ENCODE data around the gene UCP2.

UCP2 gene

GRCh38 chr11:73969091-73969490 is 13.6 kb downstream of the UCP2 start:
- Histone ChIP-seq H3K27me3 (ENCODE audit: insufficient read depth, low read depth) (no peaks in the 10 kb centered on the region), H3K9ac (no peak overlapping the region), H3K4me2 (no peak overlapping the region), H2AFZ (ENCODE audit: low read depth) (no peak overlapping the region), H3K79me2 (ENCODE audit: insufficient read depth, low read depth) (no peaks in the 10 kb centered on the region), H4K20me1 (ENCODE audit: insufficient read depth) (no peaks in the 10 kb centered on the region), H3K4me3 (IDR thresholded peaks at IDR 0.05; ENCODE audit: insufficient read depth, low read depth, low read length) (no peak overlapping the region), H3K4me1 (ENCODE audit: low read depth, poor library complexity, severe bottlenecking) (peaks cover 9% of the 10 kb centered on the region), H3K27ac (no peak overlapping the region), H3K36me3 (ENCODE audit: insufficient read depth) (no peaks in the 10 kb centered on the region)
- no peak for TF ChIP-seq CTCF (conservative IDR thresholded peaks at IDR 0.05; ENCODE audit: low read depth, low read length)

DNA sequence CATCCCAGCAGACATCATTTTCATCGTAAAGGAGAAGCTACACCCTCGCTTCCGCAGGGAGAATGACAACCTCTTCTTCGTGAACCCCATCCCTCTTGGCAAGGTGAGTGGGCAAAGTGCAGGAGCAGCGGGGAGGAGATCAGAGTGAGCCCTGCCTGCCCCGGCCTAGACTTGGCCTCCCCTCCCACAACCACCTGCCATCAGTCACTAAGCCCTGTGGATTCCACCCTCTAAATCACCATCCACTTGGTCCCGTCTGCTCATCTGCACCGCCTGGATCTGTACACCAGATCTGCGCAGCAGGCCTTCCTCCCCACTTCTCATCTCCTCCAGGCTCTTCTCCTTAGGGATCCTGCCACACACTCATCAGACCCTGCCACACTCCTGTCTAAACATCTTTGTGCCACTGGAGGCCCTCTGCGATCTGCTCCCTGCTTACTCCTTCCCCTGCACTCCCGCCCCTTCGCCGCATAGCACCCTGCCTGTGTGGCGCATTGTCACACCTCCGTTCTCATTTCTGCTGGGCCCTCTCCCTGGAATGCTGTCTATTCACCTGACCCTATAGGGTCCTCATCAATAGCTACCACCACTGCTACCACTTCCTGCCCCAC is 14.2 kb downstream of the UCP2 start:
- Histone ChIP-seq H3K27me3 (ENCODE audit: insufficient read depth, low read depth) (no peaks in the 10 kb centered on the region), H3K36me3 (ENCODE audit: insufficient read depth) (no peaks in the 10 kb centered on the region), H4K20me1 (ENCODE audit: insufficient read depth) (no peaks in the 10 kb centered on the region), H3K79me2 (ENCODE audit: insufficient read depth, low read depth) (no peaks in the 10 kb centered on the region), H3K4me1 (ENCODE audit: low read depth, poor library complexity, severe bottlenecking) (peaks cover 3% of the 10 kb centered on the region), H3K4me2 (no peak overlapping the region), H3K4me3 (IDR thresholded peaks at IDR 0.05; ENCODE audit: insufficient read depth, low read depth, low read length) (no peak overlapping the region), H3K9ac (no peak overlapping the region), H3K27ac (no peak overlapping the region), H2AFZ (ENCODE audit: low read depth) (no peak overlapping the region)
- TF ChIP-seq CTCF (conservative IDR thresholded peaks at IDR 0.05; ENCODE audit: low read depth, low read length): no peak

- Histone ChIP-seq H3K36me3 (ENCODE audit: insufficient read depth) (no peaks in the 10 kb centered on the region), H3K9ac (no peak overlapping the region), H3K4me1 (ENCODE audit: low read depth, poor library complexity, severe bottlenecking) (no peaks in the 10 kb centered on the region), H3K27ac (no peak overlapping the region), H3K79me2 (ENCODE audit: insufficient read depth, low read depth) (no peaks in the 10 kb centered on the region), H4K20me1 (ENCODE audit: insufficient read depth) (no peaks in the 10 kb centered on the region), H3K4me3 (IDR thresholded peaks at IDR 0.05; ENCODE audit: insufficient read depth, low read depth, low read length) (no peak overlapping the region), H3K27me3 (ENCODE audit: insufficient read depth, low read depth) (no peaks in the 10 kb centered on the region), H3K4me2 (no peak overlapping the region), H2AFZ (ENCODE audit: low read depth) (no peak overlapping the region)
- no peak for TF ChIP-seq CTCF (conservative IDR thresholded peaks at IDR 0.05; ENCODE audit: low read depth, low read length)
These were observed 16.9 kb downstream of the UCP2 start for GRCh38 chr11:73965764-73966121.

DNA sequence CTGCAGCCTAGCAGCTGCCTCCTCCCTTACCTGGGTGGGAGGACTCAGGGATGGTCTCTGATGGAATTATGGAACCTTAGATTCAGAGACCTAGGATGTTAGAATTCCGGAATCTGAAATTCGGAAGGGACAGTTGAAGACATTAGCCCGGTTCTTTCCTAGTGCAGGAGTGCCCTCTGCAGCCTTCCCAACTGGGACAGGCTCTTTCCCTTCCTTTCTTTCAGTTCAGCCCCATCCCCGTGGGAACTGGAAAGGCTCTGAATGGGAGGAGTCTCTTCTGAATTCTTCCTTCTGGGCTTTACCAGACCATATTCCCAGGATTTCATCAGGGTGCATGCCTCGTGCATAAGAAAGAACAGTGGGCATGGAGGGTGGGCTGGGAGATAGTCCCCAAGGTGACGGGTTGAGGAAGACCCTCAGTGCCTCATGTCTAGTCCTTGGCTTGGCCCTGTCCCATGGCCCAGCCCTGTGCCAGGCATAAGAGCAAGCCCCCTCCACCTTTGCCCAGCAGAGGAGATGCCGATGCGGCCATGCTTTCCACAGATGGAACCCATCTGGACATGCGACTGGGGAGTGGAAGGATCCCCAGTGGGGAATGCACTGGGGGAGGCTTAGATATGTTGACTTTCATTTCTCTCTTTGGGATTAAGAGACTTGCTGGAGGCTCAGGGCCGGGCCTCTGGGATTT is 17.4 kb downstream of the UCP2 start:
- Histone ChIP-seq H3K9ac (no peak overlapping the region), H2AFZ (ENCODE audit: low read depth) (no peak overlapping the region; the same call in 1 of the 2 replicates), H3K27me3 (ENCODE audit: insufficient read depth, low read depth) (no peaks in the 10 kb centered on the region), H3K36me3 (ENCODE audit: insufficient read depth) (no peaks in the 10 kb centered on the region), H3K27ac (no peak overlapping the region), H4K20me1 (ENCODE audit: insufficient read depth) (no peaks in the 10 kb centered on the region), H3K4me2 (peak overlapping the region; percentile 10; the same call in 1 of the 2 replicates), H3K4me1 (ENCODE audit: low read depth, poor library complexity, severe bottlenecking) (no peaks in the 10 kb centered on the region), H3K79me2 (ENCODE audit: insufficient read depth, low read depth) (no peaks in the 10 kb centered on the region), H3K4me3 (IDR thresholded peaks at IDR 0.05; ENCODE audit: insufficient read depth, low read depth, low read length) (no peak overlapping the region)
- TF ChIP-seq CTCF (conservative IDR thresholded peaks at IDR 0.05; ENCODE audit: low read depth, low read length): no peak
